PFSK-1 (cell line): ENCODE measurements around the gene NKX2-4.

ENCODE experiments used
- FOXP2 ChIP-seq: optimal IDR thresholded peaks from 2 replicates; pipeline ENCODE3; 2011; ENCODE audit warnings: borderline replicate concordance, control low read depth, inconsistent platforms; ENCODE audit not compliant: insufficient read depth; ENCODE audit errors: extremely low read length, extremely low read depth
- POLR2AphosphoS5 ChIP-seq: IDR thresholded peaks from 2 replicates; pipeline ENCODE4 v1.6.1; 2012; ENCODE audit warnings: low read depth, mild to moderate bottlenecking, control low read depth, low read length, moderate library complexity
- SIN3A ChIP-seq: IDR thresholded peaks from 2 replicates; pipeline ENCODE4 v1.6.1; 2012; ENCODE audit warnings: mild to moderate bottlenecking, low read length, moderate library complexity, borderline replicate concordance; ENCODE audit not compliant: insufficient read depth
- TAF1 ChIP-seq: IDR thresholded peaks from 2 replicates; pipeline ENCODE4 v1.6.1; 2012; ENCODE audit warnings: low read length, control low read depth, borderline replicate concordance; ENCODE audit not compliant: insufficient read depth
- TF ChIP-seq, protein P1 (sequence below), 2 experiments: IDR thresholded peaks; 2 replicates each; pipeline versions ENCODE4 v1.6.1 to v1.8.0; 2011 to 2012; ENCODE audit warnings: low read depth in 2 of 2, low read length in 2 of 2, control low read depth in 1 of 2, inconsistent platforms in 1 of 2, mild to moderate bottlenecking in 1 of 2, moderate library complexity in 1 of 2; ENCODE audit not compliant: insufficient read depth in 1 of 2

NKX2-4 gene

DNA sequence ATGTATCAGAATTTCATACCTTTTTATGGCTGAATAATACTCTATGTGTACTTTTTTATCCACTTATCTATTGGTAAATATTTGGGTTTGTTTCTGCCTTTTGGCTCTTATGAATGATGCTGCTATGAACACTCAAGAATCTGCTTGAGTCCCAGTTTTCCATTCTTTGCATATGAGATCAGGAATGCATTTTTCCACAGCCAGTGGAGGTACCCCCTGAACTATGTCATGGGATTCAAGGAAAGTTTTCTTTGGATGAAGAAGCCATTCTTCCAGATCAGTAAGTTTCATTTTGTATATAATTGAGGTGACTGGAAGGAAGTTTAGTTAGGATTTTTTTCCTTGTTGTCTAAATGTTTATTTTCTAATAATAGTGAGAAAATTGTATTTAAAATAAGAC, 40.9 kb downstream of the NKX2-4 start:
- TF ChIP-seq FOXP2: no peak
- TF ChIP-seq POLR2AphosphoS5: no peak
- TF ChIP-seq SIN3A: no peak
- TF ChIP-seq, protein P1, sequence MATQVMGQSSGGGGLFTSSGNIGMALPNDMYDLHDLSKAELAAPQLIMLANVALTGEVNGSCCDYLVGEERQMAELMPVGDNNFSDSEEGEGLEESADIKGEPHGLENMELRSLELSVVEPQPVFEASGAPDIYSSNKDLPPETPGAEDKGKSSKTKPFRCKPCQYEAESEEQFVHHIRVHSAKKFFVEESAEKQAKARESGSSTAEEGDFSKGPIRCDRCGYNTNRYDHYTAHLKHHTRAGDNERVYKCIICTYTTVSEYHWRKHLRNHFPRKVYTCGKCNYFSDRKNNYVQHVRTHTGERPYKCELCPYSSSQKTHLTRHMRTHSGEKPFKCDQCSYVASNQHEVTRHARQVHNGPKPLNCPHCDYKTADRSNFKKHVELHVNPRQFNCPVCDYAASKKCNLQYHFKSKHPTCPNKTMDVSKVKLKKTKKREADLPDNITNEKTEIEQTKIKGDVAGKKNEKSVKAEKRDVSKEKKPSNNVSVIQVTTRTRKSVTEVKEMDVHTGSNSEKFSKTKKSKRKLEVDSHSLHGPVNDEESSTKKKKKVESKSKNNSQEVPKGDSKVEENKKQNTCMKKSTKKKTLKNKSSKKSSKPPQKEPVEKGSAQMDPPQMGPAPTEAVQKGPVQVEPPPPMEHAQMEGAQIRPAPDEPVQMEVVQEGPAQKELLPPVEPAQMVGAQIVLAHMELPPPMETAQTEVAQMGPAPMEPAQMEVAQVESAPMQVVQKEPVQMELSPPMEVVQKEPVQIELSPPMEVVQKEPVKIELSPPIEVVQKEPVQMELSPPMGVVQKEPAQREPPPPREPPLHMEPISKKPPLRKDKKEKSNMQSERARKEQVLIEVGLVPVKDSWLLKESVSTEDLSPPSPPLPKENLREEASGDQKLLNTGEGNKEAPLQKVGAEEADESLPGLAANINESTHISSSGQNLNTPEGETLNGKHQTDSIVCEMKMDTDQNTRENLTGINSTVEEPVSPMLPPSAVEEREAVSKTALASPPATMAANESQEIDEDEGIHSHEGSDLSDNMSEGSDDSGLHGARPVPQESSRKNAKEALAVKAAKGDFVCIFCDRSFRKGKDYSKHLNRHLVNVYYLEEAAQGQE (IDR thresholded peaks at IDR 0.05; ENCODE audit: insufficient read depth in 1 of 2, low read depth in 2 of 2, low read length in 2 of 2): no peak
- TF ChIP-seq TAF1: no peak

DNA sequence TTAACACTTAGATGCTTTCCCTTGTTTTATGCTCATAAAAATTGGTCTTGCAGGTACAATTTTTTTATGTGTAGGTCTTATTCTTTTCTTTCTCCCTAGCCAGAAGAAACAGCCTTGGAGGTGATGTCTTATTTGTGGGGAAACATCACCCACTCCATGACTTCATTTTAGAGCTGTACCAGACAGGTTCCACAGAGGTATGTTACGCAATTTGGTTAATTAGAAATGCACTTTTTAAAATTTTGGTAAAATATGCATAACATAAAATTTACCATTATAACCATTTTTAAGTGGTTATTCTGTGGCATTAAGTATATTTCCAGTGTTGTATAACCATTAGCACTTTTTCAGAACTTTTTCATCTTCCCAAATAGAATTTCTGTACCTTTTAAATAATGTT, 41.3 kb downstream of the NKX2-4 start:
- TF ChIP-seq, protein P1 (IDR thresholded peaks at IDR 0.05; ENCODE audit: insufficient read depth in 1 of 2, low read depth in 2 of 2, low read length in 2 of 2): no peak
- TF ChIP-seq TAF1 (no peak), SIN3A (no peak), FOXP2 (no peak), POLR2AphosphoS5 (no peak)

DNA sequence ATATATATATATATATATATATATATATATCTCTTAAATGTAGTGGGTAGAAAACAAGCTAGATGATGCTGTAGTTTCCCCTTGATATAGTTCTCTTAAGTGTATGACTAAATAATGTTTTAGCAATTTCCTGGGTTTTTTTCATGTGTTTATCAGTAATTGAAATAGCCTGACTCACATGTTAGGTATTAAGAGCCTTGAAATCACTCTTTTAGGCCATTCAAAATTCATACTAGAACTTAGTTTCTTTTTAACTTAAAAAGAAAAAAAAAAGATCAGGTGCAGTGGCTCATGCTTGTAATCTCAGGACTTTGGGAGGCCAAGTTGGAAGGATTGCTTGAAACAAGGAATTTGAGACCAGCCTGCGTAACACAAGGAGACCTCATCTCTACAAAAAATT, 44.1 kb downstream of the NKX2-4 start:
- TF ChIP-seq POLR2AphosphoS5: no peak
- TF ChIP-seq FOXP2: no peak
- no peak for TF ChIP-seq SIN3A
- TF ChIP-seq TAF1: no peak
- TF ChIP-seq, protein P1 (IDR thresholded peaks at IDR 0.05; ENCODE audit: insufficient read depth in 1 of 2, low read depth in 2 of 2, low read length in 2 of 2): no peak

DNA sequence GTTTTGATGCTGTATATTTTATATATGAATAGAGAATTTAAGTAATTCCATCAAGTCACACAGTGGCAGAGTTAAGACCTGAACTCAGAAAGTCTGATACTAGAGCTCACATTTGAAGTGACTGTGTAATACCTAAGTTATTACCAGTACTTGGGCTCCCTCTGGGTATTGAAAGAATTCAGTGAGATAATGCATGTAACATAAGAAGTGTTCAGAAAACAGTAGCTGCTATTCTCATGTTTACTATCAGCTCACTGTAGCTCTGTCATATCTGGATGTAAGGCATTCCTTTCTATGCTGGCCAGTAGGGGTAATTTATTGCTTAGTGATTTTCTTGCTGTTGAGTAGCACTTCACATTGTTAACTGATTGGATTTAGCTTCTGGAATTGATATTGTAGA, 44.6 kb downstream of the NKX2-4 start:
- TF ChIP-seq TAF1: no peak
